GM21528 (cell line): ENCODE results near the gene LURAP1L.

Experiments used
- ATAC-seq: cut with Tn5 transposase; IDR thresholded peaks from one replicate; pipeline ENCODE4 v1.9.1; 2021; ENCODE audit warnings: mild to moderate bottlenecking, moderate library complexity; ENCODE audit not compliant: unreplicated experiment, low FRiP score

LURAP1L gene, protein sequence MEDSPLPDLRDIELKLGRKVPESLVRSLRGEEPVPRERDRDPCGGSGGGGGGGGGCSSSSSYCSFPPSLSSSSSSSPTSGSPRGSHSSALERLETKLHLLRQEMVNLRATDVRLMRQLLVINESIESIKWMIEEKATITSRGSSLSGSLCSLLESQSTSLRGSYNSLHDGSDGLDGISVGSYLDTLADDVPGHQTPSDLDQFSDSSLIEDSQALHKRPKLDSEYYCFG

DNA sequence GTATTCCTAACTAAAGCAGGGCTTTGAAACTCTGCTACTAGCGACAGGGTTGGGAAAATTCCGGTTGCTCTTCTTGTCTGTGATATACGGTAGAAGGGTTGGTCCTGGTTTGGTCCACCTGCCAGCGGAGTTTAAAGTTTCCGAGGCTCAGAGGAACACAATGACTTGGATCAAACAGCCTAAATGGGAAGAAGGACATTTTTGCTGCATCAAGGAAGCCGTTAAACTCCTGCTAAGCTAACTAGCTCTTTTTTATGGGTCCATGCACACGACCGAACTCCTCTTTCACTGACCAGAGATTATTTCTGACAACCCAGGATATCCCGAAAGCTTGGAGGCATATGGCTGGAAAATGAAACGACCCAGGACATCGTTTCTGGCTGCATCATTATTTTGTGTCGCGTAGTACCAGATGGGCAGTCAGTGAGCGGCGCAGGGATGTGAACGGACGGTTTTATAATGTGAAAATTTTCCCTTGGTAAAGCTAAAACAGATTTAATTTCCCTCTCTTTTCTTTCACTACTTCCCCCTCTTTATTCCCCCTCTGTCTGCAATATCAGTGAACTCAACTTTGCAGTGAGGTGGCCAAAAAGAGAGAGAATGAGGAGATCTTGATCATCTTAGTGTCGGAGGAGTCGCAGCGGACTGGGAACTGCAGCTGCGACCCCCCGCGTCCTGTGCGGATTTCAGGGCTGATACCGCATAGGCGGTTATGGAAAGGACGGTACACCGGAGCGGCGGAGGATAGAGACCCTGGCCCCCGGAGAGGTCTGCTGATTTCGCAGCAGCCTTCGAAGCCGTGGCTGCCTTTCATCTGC lies at the start of gene LURAP1L:
Gene LURAP1L, plus strand, starts transcription at position 160 of the 818 bp plus-strand sequence. CDS start 696 bp downstream, outside the sequence.
- no peak for ATAC-seq

DNA sequence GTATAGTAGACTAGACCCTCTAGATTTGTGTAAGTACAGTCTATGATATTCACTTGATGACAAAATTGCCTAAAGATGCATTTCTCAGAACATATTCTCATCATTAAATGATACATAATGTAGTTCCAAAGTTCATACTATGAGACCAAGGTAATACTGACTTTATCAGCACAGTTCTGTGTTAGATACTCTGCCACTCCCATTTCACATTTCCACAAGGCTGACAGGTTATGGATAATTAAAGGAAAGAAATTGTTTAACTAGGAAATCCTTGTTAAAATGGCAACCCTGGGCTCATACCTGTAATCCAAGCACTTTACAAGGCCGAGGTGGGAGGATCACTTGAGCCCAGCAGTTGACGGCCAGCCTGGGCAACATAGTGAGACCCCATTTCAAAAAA lies 48.0 kb upstream of the LURAP1L start:
- no peak for ATAC-seq

DNA sequence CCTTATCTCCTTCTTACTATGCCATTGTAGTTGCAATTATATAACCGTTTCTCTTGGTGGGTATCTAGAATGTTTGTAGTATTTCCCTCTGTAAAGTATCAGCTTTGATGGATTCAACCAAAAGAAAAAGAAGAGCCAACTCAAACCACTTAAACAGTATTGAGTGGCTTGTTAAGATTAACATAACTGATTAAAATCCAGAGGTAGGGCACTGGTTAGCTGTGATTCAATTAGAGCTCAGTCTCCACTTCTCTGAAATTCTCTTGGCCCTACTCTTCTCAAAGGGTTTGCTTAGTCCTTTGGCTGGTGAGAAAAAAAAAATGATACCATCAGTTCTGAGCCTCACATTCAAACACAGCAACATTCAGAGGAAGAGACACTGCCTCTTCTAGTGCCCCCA lies 44.6 kb upstream of the LURAP1L start:
- ATAC-seq = no peak

DNA sequence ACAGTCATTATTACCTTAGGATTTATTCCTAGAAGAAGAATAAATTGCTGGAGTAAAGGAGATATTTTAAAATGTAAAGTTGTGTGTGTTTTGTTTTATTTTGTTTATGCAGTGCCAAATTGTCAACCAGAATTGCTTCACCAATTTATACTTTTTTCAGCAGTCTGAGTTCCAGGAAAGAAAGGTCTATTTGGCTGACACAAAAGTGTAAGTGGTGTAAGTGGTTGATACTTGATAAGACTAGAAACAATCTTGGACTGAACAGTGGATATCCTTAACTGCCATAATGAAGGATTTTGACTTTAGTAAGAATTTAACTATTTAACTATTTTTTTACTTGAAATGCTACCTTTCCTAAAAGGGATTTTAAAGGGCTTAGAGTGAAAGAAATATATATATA lies 43.9 kb upstream of the LURAP1L start:
- no peak for ATAC-seq

DNA sequence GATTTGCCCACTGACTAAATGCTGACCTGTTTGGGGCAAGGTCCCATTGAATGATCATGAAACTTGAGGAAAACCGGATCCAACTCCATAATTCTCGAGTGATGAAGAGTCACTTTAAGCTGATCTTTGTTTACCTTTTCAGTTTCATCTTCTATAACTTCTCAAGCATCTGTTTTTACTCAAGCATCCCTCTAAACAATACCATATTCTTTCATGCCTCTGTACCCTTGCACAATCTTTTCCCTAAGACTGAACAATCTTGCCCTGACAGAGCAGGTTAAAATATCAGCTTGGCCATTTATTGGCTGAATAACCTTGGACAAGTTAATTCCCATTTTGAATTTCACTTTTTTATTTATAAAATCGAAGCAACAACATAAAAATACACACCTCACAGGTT lies 41.8 kb upstream of the LURAP1L start:
- ATAC-seq = no peak

DNA sequence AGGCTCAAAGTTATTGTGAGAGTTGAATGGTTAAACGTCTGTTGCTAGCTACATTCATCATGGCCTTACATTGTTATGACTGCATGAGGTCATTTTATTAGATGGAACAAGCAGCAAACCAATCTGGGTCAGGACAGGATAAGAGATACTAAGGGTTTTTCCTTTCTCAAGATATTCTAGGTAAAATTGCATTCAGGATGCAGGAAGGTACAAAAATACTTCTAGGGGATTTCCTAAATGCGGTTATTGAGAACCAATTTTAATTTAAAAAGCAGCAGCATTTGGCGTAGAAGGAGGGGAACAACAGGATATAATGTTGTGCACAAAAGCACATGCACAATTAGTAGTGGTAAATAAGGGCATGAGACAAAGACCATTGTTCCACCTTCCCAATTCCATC lies 39.2 kb upstream of the LURAP1L start:
- ATAC-seq = no peak

DNA sequence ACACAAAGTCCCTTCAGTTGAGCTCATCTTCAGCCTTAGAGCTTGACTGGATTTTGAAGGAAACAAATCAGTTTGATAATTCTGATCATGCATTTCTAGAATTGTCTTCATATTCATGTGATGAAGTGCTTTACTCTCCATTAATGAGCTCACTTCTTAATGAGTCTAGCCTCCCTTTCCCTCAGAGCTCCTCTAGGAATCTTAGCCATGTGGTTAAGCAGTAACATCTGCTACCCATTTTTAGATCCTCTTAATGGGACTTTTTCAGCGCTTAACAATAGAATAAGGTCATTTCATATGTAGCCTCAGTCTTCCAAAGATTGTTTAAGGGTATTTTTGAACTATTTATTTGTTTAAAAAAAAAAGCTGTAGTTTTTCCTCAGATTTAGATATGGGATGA lies 36.9 kb upstream of the LURAP1L start:
- ATAC-seq = no peak

DNA sequence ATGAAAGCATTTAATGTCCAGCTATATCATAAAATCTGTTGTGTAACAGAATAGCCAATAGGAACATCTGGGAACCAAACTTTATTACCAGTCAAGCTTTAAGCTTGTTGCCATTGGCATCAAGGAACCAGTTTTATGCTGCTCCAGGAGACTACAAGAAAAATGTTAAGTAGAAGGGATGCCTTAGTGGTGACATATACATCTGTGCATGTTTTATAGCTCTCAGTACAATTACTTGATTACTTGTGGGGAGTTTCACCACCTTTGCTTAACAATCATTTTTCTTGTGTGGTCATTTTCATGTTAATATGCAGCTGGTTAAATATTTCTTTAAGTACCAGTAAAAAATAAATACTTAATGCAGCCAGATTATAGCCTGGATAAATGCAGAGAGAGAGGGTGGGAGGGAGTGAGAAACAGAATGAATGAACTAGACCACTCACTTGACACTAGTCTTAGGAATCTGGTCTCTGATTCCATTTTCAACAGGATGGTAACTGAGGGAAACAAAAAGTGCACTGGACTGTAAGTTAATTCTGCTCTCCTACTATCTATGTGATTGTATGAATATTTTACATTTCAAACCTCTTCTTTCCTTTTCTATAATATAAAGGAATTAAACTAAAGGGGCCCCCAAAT lies 35.7 kb upstream of the LURAP1L start:
- ATAC-seq = no peak

DNA sequence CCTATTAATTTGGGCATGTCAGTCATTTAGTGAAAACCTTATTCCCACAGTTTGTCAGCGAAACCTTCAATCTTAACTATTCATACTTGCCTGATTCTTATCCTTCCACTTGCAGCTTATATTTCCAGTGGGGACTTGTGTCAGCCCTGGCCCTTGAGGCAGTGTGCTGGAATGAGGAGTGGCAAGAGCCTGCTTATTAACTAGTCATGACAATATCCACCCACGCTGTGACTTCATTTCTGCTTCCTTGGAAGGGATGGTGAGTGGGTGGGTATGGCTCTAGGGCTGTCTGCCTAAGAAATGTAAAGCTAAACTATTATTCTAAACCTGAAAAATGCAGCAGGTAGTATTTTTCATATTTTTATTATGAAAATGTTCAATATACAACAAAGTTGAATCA lies 34.0 kb upstream of the LURAP1L start:
- ATAC-seq = no peak

DNA sequence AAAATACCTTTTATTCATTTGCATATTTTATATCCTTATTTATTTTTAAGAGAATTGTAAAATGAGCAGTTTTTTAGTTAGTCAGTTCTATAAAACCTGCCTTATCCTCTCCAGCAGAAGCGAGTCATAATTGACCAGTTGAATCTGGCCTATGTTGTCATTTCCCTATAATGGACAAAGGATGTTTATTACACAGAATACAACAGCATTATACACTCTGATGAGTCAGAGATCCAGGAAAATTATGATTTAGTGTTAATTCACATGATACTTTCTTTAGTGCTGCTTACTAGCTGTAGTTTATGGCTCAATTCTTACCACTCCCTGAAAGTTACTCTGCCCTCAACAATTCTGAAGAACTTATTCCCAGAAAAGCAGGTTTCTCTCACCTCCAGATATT lies 26.8 kb upstream of the LURAP1L start:
- ATAC-seq = no peak

DNA sequence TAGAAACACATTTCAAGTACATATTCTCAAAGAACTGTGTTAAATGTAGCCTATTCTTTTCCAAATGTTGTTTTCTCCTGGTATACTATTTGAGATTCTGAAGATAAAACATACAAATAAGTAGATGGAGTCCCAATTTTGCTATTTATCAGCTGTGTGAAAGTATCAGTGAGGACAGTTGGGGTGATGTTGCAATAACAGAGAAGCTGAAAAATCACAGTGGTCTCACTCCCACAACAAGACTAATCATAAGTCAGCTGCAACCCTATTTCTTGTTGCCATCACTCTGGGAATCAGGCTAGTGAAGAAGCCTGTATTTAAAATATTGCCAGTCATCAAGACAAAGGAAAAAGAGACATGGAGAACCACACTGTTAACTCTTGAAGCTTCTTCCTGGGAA lies 25.9 kb upstream of the LURAP1L start:
- ATAC-seq = no peak

DNA sequence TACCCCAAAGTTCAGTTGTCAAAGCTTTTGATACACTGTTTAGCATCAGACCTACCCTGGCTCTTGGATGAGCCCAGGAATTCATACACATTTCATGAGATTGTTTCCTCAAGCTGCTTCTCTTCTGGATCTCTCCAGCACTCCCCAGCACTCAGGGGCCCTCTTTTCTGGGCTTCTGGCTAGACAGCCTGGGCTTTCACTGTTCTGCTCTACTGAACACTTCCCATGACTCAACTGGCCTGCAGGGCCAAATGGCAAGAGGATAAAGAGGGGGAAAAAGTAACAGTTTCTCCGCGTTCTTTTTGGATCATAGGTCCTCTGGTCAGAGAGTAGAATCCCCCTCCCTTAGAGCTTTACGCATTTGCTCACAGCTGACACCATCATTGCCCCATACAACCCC lies 20.9 kb upstream of the LURAP1L start:
- no peak for ATAC-seq

DNA sequence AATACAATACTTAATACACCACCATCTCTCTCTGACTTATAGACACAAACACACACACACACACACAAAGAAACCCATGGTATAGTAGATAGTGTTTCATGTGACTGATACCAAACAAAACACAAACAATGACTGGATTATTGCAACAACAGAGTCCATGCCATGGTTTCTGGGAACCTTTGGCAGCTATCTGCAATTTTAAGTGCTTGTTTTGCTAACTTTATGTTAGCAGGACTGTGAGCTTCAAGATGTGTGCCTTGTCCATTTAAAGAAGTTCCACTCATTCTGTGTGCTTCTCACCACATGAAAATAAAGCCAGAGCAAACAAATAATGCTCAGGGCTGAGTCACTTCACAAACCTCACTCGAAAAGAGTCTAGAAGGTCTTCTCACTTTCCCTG lies 15.1 kb upstream of the LURAP1L start:
- ATAC-seq = no peak

DNA sequence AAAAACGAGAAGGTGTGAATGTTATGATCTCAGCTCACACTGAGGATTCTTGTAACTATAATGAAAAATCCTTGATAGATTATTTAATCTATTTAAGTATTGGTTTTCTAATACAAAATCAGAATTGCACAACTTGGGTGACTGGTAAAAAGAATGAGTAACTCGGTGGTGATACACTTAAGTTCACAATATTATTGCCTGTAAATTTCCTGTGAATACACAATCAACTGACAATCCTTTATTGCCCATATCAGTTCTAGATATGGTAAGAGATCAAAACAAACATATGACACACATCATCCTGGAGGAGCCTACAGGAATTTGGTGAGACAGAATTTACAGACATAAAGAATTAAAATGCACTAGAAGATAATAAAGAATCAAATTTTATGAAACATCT lies 14.1 kb upstream of the LURAP1L start:
- no peak for ATAC-seq

DNA sequence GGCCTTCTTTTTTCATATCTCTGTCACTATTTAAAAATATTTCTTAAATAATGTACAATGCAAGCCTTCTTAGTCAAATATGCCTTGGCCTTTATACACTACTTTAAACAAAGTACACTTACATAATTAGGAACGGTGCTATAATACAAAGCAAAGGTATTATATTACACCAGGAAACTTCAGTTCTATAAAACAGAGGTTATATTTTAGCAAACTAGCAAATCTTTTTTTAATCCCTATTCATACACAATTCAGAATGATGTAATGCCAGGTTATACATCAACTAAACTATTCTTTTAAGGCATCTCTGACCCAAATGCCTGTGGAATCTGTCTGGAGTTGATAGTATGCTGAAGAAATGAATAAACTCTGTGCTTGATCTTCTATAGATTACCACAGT lies 10.7 kb upstream of the LURAP1L start:
- no peak for ATAC-seq

DNA sequence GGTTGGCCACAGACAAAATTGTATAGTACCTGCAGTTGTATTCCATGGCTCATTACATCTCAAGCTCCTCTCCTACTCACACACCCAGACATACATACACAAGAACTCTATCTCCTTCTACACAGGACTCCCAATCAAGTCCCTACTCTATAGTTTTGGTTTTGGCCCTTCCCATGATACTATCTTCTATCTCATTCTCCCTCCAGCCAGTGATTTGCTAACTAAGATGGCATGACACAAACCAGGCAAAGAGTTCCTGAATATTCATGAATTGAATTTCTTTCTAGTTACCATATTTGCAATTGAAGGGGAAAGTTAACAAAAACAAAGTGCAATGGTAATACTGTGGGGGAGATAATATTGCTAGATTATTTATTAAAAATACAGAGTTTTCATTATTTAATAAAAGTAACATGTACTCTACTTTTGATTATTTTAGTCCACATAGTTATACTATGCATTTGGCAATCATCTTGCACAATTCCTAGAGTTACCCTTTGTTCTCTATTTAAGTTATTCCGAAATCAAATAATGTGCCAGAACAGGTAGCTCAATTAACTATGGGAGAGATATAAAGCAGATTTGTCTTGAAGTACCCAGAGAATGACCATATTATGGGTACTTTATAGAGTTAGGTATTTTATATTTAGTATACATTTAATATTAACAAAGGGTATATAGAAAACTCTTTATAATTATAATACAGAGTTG lies 9.6 kb upstream of the LURAP1L start:
- no peak for ATAC-seq

DNA sequence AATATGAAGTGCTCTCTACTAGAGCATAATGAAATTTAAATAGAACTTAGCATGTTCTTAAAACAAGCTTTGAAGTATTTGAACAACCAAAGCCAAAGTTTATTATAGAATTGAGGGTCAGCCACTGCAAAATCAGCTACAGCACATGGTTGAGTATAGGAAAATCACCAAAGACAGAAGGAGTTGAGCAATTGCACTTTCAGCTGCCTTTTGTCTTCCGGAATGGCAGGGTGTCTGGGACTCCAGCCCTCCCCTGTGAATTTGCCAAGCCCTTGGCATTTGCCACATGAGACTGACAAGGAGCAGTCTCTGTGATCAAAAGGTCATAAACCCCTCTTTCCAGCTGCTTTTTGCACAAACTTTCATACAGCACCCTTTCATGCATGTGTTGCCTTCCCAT lies 8.5 kb upstream of the LURAP1L start:
- ATAC-seq = no peak

DNA sequence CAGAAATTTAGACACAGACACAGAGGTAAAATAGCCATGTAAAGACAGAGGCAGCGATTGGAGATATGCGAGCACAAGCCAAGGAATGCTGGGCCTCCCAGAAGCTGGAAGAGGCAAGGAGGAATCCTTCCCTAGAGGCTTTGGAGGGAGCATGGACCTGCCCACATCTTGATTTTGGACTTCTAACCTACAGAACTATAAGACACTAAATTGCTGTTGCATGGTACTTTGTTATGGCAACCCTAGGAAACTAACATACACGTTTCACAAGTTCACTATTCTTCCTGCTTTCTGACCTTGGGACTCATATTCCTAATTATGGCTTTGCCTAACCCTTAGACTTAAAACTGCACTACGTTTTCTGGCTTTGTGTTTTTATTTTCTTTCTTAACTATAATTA lies 4.6 kb upstream of the LURAP1L start:
- ATAC-seq = no peak

DNA sequence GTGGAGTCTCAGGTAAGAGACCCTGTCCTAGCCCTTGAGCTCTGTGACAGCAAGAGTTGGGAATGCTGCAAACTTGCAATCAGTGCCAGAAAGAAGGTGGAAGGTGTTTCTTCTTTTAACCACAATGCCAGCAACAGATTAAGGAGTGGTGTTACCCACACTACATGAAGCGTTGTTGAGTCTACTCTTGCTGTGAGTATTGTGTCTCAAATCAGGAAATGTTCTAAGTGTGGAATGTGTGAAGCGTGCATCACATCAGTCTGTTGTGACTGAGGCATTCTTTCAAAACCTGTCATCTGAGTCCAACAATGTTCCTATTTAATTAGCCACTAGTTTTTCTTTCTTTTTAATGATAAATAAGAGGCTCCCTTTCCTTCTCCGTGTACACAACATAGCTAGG lies 2.9 kb upstream of the LURAP1L start:
- ATAC-seq = no peak

DNA sequence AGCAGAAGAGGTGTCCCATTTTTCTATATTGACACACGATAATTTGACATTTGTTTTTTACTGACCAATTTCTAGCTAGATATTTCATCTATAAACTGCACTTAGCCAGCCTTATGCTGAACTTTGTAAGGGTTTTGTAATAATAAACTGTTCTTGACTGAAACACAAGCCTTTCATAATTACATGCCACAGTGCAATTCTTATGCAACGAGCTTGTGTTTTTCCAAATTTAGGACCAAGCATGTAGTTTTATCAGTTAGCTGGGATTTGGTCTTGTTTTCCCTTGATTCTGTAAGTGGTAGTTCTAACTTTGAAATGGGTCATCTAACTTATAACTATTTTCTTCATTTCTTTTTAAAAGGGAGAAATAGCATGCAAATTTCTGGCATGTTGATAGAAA lies 1.3 kb upstream of the LURAP1L start:
- ATAC-seq = no peak
